Sigmoid colon (tissue), 3 donors: ENCODE data around the gene ARHGAP15.

Experiments
- CTCF ChIP-seq, 4 experiments: fragments of 450-650 bp in 3 of 4; fragments of 200-600 bp in 1 of 4; IDR thresholded peaks; one replicate each; pipeline ENCODE4 v1.5.1; 2016 to 2019; ENCODE audit warnings: antibody characterized with exemption in 4 of 4, mild to moderate bottlenecking in 3 of 4, moderate library complexity in 2 of 4
- POLR2A ChIP-seq, 2 donors: fragments of 450-650 bp; IDR thresholded peaks; one replicate each; pipeline ENCODE4 v1.6.1; 2016; ENCODE audit warnings: antibody characterized with exemption in 2 of 2, mild to moderate bottlenecking in 2 of 2, moderate library complexity in 2 of 2

- no peak for TF ChIP-seq POLR2A (IDR thresholded peaks at IDR 0.05)
- no peak for TF ChIP-seq CTCF (IDR thresholded peaks at IDR 0.05)
Observed at GRCh38 chr2:143601828-143602227, 472.6 kb downstream of the ARHGAP15 start.
